ENCODE data around the gene G6PC1.

DNA sequence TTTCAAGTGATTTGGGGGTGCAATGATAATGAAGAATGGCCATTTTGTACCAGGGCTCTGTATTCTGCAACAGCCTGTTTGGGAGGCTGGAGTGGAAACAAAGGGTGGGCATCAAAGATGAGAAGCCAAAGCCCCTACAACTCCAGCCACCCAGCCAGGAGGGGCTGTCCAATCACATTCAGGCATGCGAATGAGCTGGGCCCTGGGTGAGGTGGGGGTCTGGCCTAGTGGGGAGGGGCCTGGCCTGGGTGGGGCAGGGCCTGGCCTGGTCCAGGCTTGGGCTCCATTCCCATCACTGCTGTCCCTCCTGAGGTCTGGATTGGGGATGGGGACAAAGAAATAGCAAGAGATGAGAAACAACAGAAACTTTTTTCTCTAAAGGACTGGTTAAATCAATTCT is 43.2 kb upstream of the G6PC1 start:
- TF ChIP-seq, protein P1, sequence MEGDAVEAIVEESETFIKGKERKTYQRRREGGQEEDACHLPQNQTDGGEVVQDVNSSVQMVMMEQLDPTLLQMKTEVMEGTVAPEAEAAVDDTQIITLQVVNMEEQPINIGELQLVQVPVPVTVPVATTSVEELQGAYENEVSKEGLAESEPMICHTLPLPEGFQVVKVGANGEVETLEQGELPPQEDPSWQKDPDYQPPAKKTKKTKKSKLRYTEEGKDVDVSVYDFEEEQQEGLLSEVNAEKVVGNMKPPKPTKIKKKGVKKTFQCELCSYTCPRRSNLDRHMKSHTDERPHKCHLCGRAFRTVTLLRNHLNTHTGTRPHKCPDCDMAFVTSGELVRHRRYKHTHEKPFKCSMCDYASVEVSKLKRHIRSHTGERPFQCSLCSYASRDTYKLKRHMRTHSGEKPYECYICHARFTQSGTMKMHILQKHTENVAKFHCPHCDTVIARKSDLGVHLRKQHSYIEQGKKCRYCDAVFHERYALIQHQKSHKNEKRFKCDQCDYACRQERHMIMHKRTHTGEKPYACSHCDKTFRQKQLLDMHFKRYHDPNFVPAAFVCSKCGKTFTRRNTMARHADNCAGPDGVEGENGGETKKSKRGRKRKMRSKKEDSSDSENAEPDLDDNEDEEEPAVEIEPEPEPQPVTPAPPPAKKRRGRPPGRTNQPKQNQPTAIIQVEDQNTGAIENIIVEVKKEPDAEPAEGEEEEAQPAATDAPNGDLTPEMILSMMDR (IDR thresholded peaks at IDR 0.05; ENCODE audit: poor library complexity, severe bottlenecking), result no peak
- TF ChIP-seq MXI1 (conservative IDR thresholded peaks at IDR 0.05; ENCODE audit: poor library complexity, severe bottlenecking) (no peak), EP300 (conservative IDR thresholded peaks at IDR 0.05; ENCODE audit: poor library complexity, severe bottlenecking) (no peak), POLR2AphosphoS5 (IDR thresholded peaks at IDR 0.05) (no peak), EZH2 (IDR thresholded peaks at IDR 0.05; ENCODE audit: borderline replicate concordance, insufficient read depth, low read length, poor library complexity, severe bottlenecking) (no peak), SMC3 (conservative IDR thresholded peaks at IDR 0.05; ENCODE audit: poor library complexity) (no peak)
